ENCODE measurements around the gene INSYN2B. TPM values are rescaled to one million over a fixed set of nuclear protein-coding genes. Genes with fewer than 3 reads are reported as not detected.

INSYN2B gene
- total RNA-seq, 1 experiment from 2014 or later: not detected

DNA sequence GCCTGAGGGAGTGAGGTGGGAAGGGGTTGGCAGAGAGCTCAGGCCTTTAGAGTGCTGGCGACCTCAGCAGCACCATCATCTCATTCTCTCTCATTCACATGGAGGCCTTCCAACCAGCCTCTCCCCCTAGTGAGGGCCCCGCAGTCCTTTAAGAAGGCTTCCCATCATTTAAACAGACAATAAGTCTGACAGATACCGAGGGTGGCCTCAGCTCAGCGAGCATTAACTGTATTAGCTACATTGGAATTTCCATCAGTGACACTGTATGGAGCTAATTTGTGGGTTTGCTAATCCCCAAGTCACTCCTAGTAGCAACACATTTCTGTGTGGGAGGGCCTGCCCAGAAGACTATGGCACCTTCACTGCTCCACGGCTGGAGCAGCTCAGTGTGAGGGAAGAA is 75.8 kb downstream of the INSYN2B start:
- Histone ChIP-seq H2AFZ (ENCODE audit: low read depth, low read length, poor library complexity, severe bottlenecking) (no peak overlapping the region), H3K36me3 (ENCODE audit: control insufficient read depth in 1 of 2, insufficient read depth in 2 of 2, low read length in 2 of 2) (no peaks in the 10 kb centered on the region), H3K9me3 (ENCODE audit: control insufficient read depth in 1 of 2, insufficient read depth in 1 of 2, low read depth in 1 of 2, low read length in 2 of 2) (no peaks in the 10 kb centered on the region), H3K27me3 (ENCODE audit: insufficient read depth, low read length) (peaks cover 33% of the 10 kb centered on the region; the same call in 1 of the 2 replicates), H3K9me2 (ENCODE audit: insufficient read depth) (no peaks in the 10 kb centered on the region), H3K4me2 (ENCODE audit: low read length) (no peak overlapping the region), H3K27ac (ENCODE audit: low read depth, low read length) (no peak overlapping the region), H4K20me1 (ENCODE audit: insufficient read depth) (no peaks in the 10 kb centered on the region), H3K9ac (ENCODE audit: low read length) (no peak overlapping the region), H3K4me3 (replicated peaks in 1 of 2; ENCODE audit: low read depth in 1 of 2, low read length in 2 of 2) (no peak overlapping the region), H3K79me2 (ENCODE audit: insufficient read depth, low read length) (no peaks in the 10 kb centered on the region), H3K4me1 (ENCODE audit: control insufficient read depth in 1 of 2, insufficient read depth in 2 of 2, low read length in 2 of 2) (no peaks in the 10 kb centered on the region)
- no peak for DNase-seq (ENCODE audit: low read depth, low spot score)
- intact Hi-C loops (cut with micrococcal nuclease): no loop called here
- no peak for ATAC-seq
- ChIA-PET CTCF (no interaction called here), RAD21 (ENCODE audit: low non-redundant PET in 1 of 2, low total read pairs in 2 of 2, uncharacterized antibody in 2 of 2, unreplicated experiment in 2 of 2) (no interaction called here), POLR2A (no interaction called here)
- no TSS peak for BruUV-seq (replicated peaks)
- TF ChIP-seq CBX3 (IDR thresholded peaks at IDR 0.05; ENCODE audit: low read depth): no peak

DNA sequence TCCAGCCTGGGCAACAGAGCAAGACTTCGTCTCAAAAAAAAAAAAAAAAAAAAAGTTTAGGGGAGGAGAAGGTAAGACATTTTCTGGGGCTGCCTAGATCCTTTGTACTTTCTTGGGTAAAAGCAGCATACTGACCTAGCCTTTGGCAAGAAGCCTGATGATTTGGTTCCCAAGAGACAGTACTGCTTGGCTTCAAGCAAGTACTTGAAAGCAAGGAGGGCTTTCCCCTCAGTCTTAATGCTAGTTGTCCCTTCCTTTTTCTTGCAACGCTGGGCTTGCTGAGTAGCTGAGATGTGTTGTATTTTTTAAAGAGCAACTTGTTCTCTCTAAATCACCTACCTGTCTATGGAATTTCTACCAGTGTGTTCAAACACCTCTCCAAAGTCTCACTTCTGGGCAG is 76.2 kb downstream of the INSYN2B start:
- CTCF ChIA-PET: no interaction called here
- Histone ChIP-seq H3K9me2 (ENCODE audit: insufficient read depth) (no peaks in the 10 kb centered on the region), H3K9ac (ENCODE audit: low read length) (no peak overlapping the region), H4K20me1 (ENCODE audit: insufficient read depth) (no peaks in the 10 kb centered on the region), H3K4me2 (ENCODE audit: low read length) (no peak overlapping the region), H3K9me3 (ENCODE audit: control insufficient read depth in 1 of 2, insufficient read depth in 1 of 2, low read depth in 1 of 2, low read length in 2 of 2) (no peaks in the 10 kb centered on the region), H3K79me2 (ENCODE audit: insufficient read depth, low read length) (no peaks in the 10 kb centered on the region), H3K4me1 (ENCODE audit: control insufficient read depth in 1 of 2, insufficient read depth in 2 of 2, low read length in 2 of 2) (no peaks in the 10 kb centered on the region), H2AFZ (ENCODE audit: low read depth, low read length, poor library complexity, severe bottlenecking) (no peak overlapping the region), H3K36me3 (ENCODE audit: control insufficient read depth in 1 of 2, insufficient read depth in 2 of 2, low read length in 2 of 2) (no peaks in the 10 kb centered on the region), H3K27ac (ENCODE audit: low read depth, low read length) (no peak overlapping the region), H3K27me3 (ENCODE audit: insufficient read depth, low read length) (peaks cover 35% of the 10 kb centered on the region; the same call in 1 of the 2 replicates), H3K4me3 (replicated peaks in 1 of 2; ENCODE audit: low read depth in 1 of 2, low read length in 2 of 2) (no peak overlapping the region)
- TF ChIP-seq ZNF274 (IDR thresholded peaks at IDR 0.05; ENCODE audit: low read depth, low read length): no peak
- TF ChIP-seq, protein P1, sequence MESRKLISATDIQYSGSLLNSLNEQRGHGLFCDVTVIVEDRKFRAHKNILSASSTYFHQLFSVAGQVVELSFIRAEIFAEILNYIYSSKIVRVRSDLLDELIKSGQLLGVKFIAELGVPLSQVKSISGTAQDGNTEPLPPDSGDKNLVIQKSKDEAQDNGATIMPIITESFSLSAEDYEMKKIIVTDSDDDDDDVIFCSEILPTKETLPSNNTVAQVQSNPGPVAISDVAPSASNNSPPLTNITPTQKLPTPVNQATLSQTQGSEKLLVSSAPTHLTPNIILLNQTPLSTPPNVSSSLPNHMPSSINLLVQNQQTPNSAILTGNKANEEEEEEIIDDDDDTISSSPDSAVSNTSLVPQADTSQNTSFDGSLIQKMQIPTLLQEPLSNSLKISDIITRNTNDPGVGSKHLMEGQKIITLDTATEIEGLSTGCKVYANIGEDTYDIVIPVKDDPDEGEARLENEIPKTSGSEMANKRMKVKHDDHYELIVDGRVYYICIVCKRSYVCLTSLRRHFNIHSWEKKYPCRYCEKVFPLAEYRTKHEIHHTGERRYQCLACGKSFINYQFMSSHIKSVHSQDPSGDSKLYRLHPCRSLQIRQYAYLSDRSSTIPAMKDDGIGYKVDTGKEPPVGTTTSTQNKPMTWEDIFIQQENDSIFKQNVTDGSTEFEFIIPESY (IDR thresholded peaks at IDR 0.05; ENCODE audit: extremely low read depth, insufficient replicate concordance, low read length): no peak
- TF ChIP-seq JUND (IDR thresholded peaks at IDR 0.05): no peak
- no peak for TF ChIP-seq ELF1 (IDR thresholded peaks at IDR 0.05; ENCODE audit: borderline replicate concordance, low read depth)
- TF ChIP-seq EGR1 (IDR thresholded peaks at IDR 0.05; ENCODE audit: low read depth): no peak
- TF ChIP-seq SRF (IDR thresholded peaks at IDR 0.05; ENCODE audit: low read depth): no peak
- no peak for TF ChIP-seq ZFX (IDR thresholded peaks at IDR 0.05)
- no peak for TF ChIP-seq SP1 (IDR thresholded peaks at IDR 0.05; ENCODE audit: low read depth)
- RAD21 ChIA-PET (ENCODE audit: low non-redundant PET in 1 of 2, low total read pairs in 2 of 2, uncharacterized antibody in 2 of 2, unreplicated experiment in 2 of 2): no interaction called here
- ATAC-seq (no peak), DNase-seq (ENCODE audit: low read depth, low spot score) (no peak)
- no TSS peak for BruUV-seq (replicated peaks)
- intact Hi-C loops (cut with micrococcal nuclease): no loop called here
- POLR2A ChIA-PET: no interaction called here
